ENCODE results near the gene TCEANC2. TPM values are rescaled to one million over a fixed set of nuclear protein-coding genes. Genes with fewer than 3 reads are reported as not detected.

Gene TCEANC2
- total and polyA plus RNA-seq, 4 donors: 0.89 to 2.1 (median 1.7) TPM

DNA sequence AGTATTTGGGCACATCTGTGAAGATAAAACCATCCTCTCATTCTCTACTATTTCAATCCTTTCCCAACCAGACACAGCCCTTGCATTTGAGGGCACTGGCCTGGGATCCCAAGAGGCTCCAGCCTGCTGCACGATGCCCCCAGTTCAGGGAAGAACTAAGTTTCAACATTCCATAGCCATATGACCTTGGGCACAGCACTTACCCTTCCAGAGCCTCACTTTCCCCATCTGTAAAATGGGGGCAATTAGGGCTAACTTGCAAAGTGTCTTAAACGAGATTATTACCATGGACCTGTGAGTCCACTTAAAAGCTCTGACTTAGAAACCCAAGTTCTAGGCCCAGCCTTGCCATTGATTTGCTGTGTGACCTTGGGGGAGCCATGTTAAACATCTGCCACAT, 76.5 kb downstream of the TCEANC2 start:
- Histone ChIP-seq H3K4me3 (ENCODE audit: low read depth in 1 of 3, low read length in 3 of 3) (no peak overlapping the region), H3K27ac (ENCODE audit: low read depth in 1 of 2, low read length in 2 of 2) (no peak overlapping the region), H3K36me3 (ENCODE audit: control insufficient read depth in 4 of 4, insufficient read depth in 3 of 4, low read depth in 1 of 4, low read length in 3 of 4) (no peaks in the 10 kb centered on the region), H3K9ac (ENCODE audit: low read depth in 1 of 2, low read length in 2 of 2) (no peak overlapping the region), H3K4me1 (ENCODE audit: control insufficient read depth in 4 of 4, insufficient read depth in 4 of 4, low read length in 3 of 4) (peaks cover 0 to 3% (median 1%) of the 10 kb centered on the region in 4 donors), H3K27me3 (ENCODE audit: control insufficient read depth in 4 of 4, insufficient read depth in 4 of 4, low read length in 3 of 4) (no peaks in the 10 kb centered on the region), H3K9me3 (ENCODE audit: control insufficient read depth in 4 of 4, low read length in 3 of 4) (no peaks in the 10 kb centered on the region)
- DNase-seq (ENCODE audit: low spot score): no peak
- TF ChIP-seq SP1 (IDR thresholded peaks at IDR 0.05): no peak
- no peak for TF ChIP-seq HNF4A (conservative IDR thresholded peaks at IDR 0.05)
- no peak for TF ChIP-seq RAD21 (IDR thresholded peaks at IDR 0.05)
- TF ChIP-seq ATF3 (IDR thresholded peaks at IDR 0.05): no peak
- TF ChIP-seq EGR1 (IDR thresholded peaks at IDR 0.05; ENCODE audit: low read depth in 2 of 2): no peak
- TF ChIP-seq YY1 (IDR thresholded peaks at IDR 0.05): no peak
- no peak for TF ChIP-seq NR2F2 (IDR thresholded peaks at IDR 0.05)
- TF ChIP-seq MAX (IDR thresholded peaks at IDR 0.05): no peak
- TF ChIP-seq GABPA (IDR thresholded peaks at IDR 0.05 in 1 of 2, conservative IDR thresholded peaks at IDR 0.05 in 1 of 2): no peak
- TF ChIP-seq TAF1 (conservative IDR thresholded peaks at IDR 0.05): no peak
- no peak for TF ChIP-seq JUND (IDR thresholded peaks at IDR 0.05)
- TF ChIP-seq RXRA (IDR thresholded peaks at IDR 0.05): no peak
- TF ChIP-seq, protein P1, sequence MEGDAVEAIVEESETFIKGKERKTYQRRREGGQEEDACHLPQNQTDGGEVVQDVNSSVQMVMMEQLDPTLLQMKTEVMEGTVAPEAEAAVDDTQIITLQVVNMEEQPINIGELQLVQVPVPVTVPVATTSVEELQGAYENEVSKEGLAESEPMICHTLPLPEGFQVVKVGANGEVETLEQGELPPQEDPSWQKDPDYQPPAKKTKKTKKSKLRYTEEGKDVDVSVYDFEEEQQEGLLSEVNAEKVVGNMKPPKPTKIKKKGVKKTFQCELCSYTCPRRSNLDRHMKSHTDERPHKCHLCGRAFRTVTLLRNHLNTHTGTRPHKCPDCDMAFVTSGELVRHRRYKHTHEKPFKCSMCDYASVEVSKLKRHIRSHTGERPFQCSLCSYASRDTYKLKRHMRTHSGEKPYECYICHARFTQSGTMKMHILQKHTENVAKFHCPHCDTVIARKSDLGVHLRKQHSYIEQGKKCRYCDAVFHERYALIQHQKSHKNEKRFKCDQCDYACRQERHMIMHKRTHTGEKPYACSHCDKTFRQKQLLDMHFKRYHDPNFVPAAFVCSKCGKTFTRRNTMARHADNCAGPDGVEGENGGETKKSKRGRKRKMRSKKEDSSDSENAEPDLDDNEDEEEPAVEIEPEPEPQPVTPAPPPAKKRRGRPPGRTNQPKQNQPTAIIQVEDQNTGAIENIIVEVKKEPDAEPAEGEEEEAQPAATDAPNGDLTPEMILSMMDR (IDR thresholded peaks at IDR 0.05; ENCODE audit: low read depth, low read length, missing input control): no peak
- TF ChIP-seq FOXA1 (IDR thresholded peaks at IDR 0.05): no peak
- TF ChIP-seq HNF4G (IDR thresholded peaks at IDR 0.05): no peak
- no peak for TF ChIP-seq ZBTB33 (IDR thresholded peaks at IDR 0.05)
- no peak for TF ChIP-seq FOXA2 (IDR thresholded peaks at IDR 0.05)
- TF ChIP-seq, protein P2, sequence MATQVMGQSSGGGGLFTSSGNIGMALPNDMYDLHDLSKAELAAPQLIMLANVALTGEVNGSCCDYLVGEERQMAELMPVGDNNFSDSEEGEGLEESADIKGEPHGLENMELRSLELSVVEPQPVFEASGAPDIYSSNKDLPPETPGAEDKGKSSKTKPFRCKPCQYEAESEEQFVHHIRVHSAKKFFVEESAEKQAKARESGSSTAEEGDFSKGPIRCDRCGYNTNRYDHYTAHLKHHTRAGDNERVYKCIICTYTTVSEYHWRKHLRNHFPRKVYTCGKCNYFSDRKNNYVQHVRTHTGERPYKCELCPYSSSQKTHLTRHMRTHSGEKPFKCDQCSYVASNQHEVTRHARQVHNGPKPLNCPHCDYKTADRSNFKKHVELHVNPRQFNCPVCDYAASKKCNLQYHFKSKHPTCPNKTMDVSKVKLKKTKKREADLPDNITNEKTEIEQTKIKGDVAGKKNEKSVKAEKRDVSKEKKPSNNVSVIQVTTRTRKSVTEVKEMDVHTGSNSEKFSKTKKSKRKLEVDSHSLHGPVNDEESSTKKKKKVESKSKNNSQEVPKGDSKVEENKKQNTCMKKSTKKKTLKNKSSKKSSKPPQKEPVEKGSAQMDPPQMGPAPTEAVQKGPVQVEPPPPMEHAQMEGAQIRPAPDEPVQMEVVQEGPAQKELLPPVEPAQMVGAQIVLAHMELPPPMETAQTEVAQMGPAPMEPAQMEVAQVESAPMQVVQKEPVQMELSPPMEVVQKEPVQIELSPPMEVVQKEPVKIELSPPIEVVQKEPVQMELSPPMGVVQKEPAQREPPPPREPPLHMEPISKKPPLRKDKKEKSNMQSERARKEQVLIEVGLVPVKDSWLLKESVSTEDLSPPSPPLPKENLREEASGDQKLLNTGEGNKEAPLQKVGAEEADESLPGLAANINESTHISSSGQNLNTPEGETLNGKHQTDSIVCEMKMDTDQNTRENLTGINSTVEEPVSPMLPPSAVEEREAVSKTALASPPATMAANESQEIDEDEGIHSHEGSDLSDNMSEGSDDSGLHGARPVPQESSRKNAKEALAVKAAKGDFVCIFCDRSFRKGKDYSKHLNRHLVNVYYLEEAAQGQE (IDR thresholded peaks at IDR 0.05): no peak
- 77% methylated on average over 2 of the region's 2 CpGs for WGBS
